Neuron (in vitro differentiated cells): ENCODE measurements around the gene TP63.
"Not testable (repeated sequence)": the region's sequence is repeated elsewhere in the genome, so short reads cannot be mapped to it uniquely, and the experiment has no call there.

Experiments
- H2AFZ ChIP-seq: one replicate; pipeline ENCODE4 v1.6.1; 2013; ENCODE audit warnings: low read depth, mild to moderate bottlenecking, inconsistent platforms, low read length, moderate library complexity
- H3K27me3 ChIP-seq: one replicate; pipeline ENCODE4 v1.6.1; 2013; ENCODE audit warnings: low read length; ENCODE audit not compliant: insufficient read depth
- H3K36me3 ChIP-seq: one replicate; pipeline ENCODE4 v1.6.1; 2013; ENCODE audit warnings: low read length; ENCODE audit not compliant: insufficient read depth
- H3K4me1 ChIP-seq: one replicate; pipeline ENCODE4 v1.6.1; 2013; ENCODE audit warnings: low read length; ENCODE audit not compliant: insufficient read depth
- H3K4me3 ChIP-seq: 2 replicates; pipeline ENCODE4 v1.5.1; 2013; ENCODE audit warnings: mild to moderate bottlenecking, low read length, moderate library complexity
- H3K9me3 ChIP-seq: one replicate; pipeline ENCODE4 v1.6.1; 2013; ENCODE audit warnings: low read length

TP63 gene

DNA sequence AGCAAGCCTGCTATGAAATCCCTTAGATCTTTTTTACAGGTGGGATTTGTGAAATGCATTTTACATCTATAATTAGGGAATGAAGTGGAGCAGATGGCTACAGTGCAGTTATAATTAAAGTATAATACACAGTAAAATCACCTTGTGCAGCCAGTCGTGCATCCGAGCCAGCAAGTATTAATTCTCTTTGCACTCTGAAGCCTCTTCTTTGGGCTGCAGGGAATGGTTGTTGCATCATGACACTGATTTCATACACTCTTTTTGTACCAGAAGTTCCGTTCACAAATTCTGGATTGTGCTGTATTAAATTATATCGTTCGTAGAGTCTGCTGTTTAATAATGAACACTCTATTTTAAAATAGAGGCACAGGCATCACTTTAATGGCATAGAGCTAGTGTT is 28.7 kb upstream of the TP63 start:
- no peaks in the 10 kb centered on the region for H3K27me3 ChIP-seq
- no peaks in the 10 kb centered on the region for H3K9me3 ChIP-seq
- no peak overlapping the region for H2AFZ ChIP-seq
- H3K36me3 ChIP-seq, result no peaks in the 10 kb centered on the region
- H3K4me3 ChIP-seq, result no peak overlapping the region
- no peaks in the 10 kb centered on the region for H3K4me1 ChIP-seq

DNA sequence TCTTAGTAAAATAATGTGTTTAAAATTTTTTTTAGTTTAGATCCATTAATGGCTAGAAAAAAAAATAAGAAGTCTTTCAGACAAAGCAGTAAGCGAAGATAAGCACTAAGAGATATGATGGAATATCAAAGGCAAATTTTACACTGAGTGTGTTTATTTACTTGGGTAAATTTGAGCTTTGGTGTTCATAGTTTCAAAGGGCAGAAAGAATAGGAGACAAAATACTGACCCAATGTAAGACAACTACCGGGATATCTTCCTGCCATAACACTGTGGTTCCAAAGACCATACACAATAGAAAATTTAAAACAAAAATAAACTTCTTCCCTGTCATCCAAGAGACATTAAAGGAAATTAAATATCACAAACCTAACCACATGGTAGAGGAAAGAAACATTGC is 25.5 kb upstream of the TP63 start:
- no peaks in the 10 kb centered on the region for H3K36me3 ChIP-seq
- H3K27me3 ChIP-seq, result no peaks in the 10 kb centered on the region
- H3K9me3 ChIP-seq, result no peaks in the 10 kb centered on the region
- no peak overlapping the region for H3K4me3 ChIP-seq
- no peaks in the 10 kb centered on the region for H3K4me1 ChIP-seq
- no peak overlapping the region for H2AFZ ChIP-seq

DNA sequence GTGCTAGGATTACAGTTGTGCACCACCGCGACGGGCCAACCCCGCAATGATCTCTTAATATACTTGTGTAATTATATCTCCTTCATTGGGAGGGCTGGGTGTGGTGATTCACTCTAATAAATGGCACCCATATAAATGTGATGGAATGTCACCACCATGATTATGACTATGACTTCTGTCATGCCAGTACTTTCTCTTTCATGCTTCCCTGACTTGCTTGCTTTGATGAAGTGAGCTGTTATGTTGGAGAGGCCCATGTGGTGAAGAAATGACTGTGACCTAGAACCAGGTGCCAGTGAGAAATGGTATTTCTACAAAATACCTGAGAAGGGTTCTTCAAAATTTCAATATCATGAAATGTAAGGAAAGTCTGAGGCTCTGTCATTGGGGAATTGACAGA is 24.4 kb upstream of the TP63 start:
- Histone ChIP-seq H3K9me3 (no peaks in the 10 kb centered on the region), H3K27me3 (no peaks in the 10 kb centered on the region), H3K4me3 (no peak overlapping the region), H3K4me1 (no peaks in the 10 kb centered on the region), H2AFZ (no peak overlapping the region), H3K36me3 (no peaks in the 10 kb centered on the region)

DNA sequence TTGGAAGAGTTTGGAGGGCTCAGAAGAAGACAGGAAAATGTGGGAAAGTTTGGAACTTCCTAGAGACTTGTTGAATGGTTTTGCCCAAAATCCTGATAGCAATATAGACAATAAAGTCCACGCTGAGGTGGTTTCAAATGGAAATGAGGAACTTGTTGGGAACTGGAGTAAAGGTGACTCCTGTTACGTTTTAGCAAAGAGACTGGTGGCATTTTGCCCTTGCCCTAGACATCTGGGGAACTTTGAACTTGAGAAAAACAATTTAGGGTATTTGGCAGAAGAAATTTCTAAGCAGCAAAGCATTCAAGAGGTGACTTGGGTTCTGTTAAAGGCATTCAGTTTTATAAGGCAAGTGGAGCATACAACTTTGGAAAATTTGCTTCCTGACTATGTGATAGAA is 18.5 kb upstream of the TP63 start:
- H3K4me1 ChIP-seq, H3K27me3 ChIP-seq, H3K36me3 ChIP-seq, H3K4me3 ChIP-seq, H2AFZ ChIP-seq, H3K9me3 ChIP-seq: not testable (repeated sequence)

DNA sequence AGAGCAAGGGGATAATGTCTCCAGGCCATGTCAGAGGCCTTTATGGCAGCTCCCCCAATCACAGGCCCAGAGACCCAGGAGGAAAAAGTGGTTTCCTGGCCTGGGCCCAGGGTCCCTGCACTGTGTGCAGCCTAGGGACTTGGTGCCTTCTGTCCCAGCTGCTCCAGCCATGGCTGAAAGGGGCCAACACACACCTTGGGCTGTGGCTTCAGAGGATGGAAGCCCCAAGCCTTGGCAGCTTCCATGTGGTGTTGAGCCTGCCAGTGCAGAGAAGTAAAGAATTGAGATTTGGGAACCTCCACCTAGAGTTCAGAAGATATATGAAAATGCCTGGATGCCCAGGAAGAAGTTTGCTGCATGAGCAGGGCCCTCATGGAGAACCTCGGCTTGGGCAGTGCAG is 18.1 kb upstream of the TP63 start:
- Histone ChIP-seq H3K4me1 (no peaks in the 10 kb centered on the region), H3K27me3 (no peaks in the 10 kb centered on the region), H3K4me3 (no peak overlapping the region), H3K9me3 (no peaks in the 10 kb centered on the region), H2AFZ (no peak overlapping the region), H3K36me3 (no peaks in the 10 kb centered on the region)

DNA sequence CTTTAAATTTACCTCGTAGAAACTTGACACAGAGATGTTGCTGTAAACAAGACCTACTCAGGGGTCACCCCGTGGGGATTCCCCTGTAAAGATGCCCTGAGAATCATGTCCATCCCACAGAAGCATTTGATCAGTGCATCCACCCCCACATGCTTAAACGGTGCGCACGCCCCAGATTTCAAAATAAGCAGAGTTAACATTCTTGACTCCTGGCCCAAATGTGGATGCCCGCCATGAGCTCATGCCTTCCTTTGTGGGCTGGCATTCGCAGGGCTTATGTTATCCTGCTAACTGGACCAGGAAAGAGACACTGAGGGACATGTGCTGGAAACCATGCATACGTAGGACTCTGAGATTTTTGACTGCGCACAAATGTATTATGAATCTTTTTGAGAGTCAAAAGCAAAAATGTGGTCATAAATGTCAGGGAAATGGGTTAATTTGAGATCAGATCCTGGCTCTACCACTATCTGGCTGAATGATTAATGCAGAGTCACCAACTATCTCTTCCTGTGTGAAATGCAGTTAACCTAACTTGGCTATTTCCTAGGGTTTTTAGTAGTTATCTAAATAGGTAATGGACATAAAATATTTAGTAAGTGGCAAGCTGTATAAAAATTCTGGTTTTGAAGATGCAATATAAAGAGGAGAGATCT is 9.1 kb upstream of the TP63 start:
- Histone ChIP-seq H3K4me1 (no peaks in the 10 kb centered on the region), H3K4me3 (no peak overlapping the region), H3K36me3 (no peaks in the 10 kb centered on the region), H2AFZ (no peak overlapping the region), H3K9me3 (no peaks in the 10 kb centered on the region), H3K27me3 (no peaks in the 10 kb centered on the region)

DNA sequence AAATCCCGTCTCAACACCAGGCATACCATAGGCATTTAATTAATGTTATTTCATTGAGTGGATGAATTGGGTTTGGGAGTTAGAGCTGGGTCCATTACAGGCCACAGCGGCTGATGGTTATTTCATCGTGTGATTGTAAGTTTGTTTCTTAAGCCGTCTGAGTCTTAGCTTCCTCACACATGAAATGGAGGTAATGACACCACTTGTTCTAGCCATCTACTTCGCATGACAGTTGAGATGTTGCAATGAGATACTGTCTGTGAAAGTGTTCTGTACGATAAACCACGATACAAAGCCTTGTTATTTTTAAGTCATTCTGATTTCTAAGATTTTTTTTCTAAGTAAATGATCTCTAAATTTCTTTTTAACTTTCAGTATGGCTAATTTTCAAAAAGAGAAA is 8.6 kb upstream of the TP63 start:
- Histone ChIP-seq H3K36me3 (no peaks in the 10 kb centered on the region), H2AFZ (no peak overlapping the region), H3K4me3 (no peak overlapping the region), H3K9me3 (no peaks in the 10 kb centered on the region), H3K4me1 (no peaks in the 10 kb centered on the region), H3K27me3 (no peaks in the 10 kb centered on the region)

DNA sequence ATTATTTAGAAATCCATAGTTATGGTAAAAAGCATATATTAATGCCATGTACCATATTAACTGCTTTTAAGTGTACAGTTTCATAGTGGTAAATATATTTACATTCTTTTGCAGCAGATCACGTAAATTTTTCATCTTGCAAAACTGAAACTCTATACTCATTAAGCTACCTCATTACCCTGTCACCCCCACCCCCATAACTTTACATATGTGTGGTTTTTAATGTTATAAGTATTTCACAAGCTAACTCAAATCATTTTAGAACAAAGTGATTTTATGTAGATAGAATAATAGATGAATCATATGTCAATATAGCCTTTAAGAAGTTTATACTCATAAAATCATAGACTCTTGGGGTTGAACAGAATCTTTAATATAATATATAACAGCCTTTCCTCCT is 7.1 kb upstream of the TP63 start:
- H3K4me1 ChIP-seq, result no peaks in the 10 kb centered on the region
- no peak overlapping the region for H2AFZ ChIP-seq
- no peaks in the 10 kb centered on the region for H3K36me3 ChIP-seq
- H3K4me3 ChIP-seq, result no peak overlapping the region
- H3K27me3 ChIP-seq, result no peaks in the 10 kb centered on the region
- no peaks in the 10 kb centered on the region for H3K9me3 ChIP-seq

DNA sequence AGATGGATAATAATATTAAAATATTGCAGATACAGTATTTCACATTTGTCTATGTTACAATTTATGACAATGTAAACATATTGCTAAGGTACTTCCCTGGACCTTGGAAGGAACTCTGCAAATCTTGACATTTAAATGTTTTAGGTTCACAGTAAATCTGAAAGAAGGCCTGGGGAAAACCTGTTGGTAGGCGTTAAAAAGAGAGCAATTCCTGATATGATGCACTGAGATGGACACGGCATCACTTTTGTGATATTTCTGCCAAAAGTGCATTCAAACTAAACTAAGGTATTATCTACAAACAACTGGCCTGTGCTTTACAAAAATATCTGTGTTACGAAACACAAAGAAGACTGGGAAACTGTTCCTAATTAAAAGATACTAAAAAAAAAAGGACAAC is 6.1 kb upstream of the TP63 start:
- no peak overlapping the region for H2AFZ ChIP-seq
- H3K36me3 ChIP-seq, result no peaks in the 10 kb centered on the region
- H3K27me3 ChIP-seq, result no peaks in the 10 kb centered on the region
- H3K4me3 ChIP-seq, result no peak overlapping the region
- no peaks in the 10 kb centered on the region for H3K9me3 ChIP-seq
- no peaks in the 10 kb centered on the region for H3K4me1 ChIP-seq

DNA sequence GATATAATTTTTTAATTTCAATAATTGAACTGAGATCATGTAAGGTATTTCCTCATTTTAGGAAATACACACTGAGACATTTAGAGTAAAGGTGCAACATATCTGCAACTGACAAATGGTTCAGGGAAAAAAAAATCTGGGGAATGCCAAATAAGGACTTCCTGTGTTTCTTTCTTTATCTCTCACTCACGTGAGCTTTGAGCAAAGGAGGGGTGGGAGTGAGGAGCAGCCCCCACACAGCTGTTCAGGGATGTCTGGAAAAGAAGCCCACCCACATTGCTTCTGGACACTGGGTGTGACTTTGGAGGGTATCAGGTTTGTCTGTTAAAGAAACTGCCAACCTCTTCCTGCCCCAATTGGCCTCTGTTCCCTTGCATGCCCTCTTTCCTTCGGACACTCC is 5.6 kb upstream of the TP63 start:
- no peaks in the 10 kb centered on the region for H3K27me3 ChIP-seq
- no peak overlapping the region for H3K4me3 ChIP-seq
- no peaks in the 10 kb centered on the region for H3K36me3 ChIP-seq
- no peak overlapping the region for H2AFZ ChIP-seq
- H3K4me1 ChIP-seq, result no peaks in the 10 kb centered on the region
- H3K9me3 ChIP-seq, result no peaks in the 10 kb centered on the region

DNA sequence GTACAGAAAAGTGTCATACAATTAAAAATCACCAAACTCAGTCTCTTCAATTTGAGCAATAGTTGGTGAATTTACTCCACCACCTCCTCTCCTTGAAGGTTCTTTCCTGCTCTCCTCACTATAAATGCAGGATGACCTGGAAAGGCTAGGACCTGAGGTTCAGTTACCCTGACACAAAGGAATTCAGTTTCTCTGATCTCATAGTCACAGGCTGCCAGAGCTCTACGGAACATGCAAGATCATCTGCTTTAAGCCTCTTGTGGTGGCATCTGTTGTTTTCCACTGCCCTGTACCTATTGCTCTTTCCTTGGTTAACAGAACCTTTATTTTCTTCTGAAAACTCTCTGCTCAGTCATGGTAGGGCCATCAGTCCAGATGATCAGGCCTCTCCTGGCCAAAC is 4.9 kb upstream of the TP63 start:
- Histone ChIP-seq H3K4me1 (no peaks in the 10 kb centered on the region), H3K27me3 (no peaks in the 10 kb centered on the region), H3K9me3 (no peaks in the 10 kb centered on the region), H2AFZ (no peak overlapping the region), H3K36me3 (no peaks in the 10 kb centered on the region), H3K4me3 (no peak overlapping the region)

DNA sequence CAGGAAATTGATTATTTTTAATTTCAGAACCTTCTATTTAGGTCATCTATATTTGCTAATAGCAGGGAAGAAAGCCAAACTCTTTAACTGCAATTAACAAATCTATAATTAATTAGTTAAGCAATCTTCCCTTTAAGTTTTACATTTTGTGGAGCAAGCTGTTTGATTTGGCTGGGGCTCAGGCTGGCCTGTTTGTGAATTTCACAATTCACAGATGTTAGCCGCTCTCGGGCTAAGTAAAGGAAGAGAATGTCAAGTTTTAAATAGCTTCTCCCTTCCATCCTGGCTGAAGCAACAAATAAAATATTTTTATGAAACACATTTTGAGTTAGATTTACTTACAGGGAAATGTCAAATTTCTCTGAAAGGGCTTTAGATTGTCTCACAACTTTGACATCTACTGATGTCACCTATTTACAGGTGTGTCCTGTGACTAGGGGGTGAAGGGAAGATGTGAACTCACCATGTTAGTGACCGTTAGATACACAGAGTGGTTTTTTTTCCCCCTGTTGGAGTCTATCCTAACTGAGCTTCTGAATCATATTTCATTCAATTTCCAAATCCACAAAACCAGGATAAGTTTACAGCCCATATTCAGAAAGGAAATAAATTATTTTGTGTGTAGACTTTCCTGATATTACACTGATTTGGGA is 1.3 kb upstream of the TP63 start:
- Histone ChIP-seq H3K4me3 (no peak overlapping the region), H3K4me1 (no peaks in the 10 kb centered on the region)

DNA sequence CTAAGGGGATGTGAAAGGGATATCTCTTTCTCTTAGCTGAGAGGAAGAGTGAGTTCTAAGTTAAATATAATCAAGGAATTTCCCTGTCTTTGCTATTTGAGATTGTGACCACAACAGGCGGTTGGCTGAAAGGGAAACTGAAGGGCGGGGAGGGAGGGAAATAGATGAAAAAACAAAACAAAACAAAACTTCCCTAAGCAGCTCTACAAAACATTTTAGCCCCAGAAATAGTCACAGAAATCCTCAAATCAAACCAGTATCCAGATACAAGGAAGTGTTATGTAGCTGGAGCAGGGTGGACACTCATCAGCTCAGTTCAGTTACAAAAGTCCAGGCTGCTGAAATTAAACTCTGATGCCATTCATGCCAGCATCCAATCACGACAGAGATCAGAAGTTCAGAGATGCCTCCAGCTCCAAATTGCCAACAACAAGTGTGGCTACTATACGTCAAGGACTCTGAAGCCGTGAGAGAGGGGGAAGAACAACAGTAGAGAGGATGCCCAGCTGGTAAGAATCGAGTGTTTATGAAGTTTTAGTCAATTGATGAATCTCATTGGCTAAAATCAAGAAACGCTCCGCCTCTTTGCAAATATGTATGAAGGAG is 319 bp upstream of the TP63 start:
- no peaks in the 10 kb centered on the region for H3K36me3 ChIP-seq
- H3K27me3 ChIP-seq, result no peaks in the 10 kb centered on the region
- H3K9me3 ChIP-seq, result no peaks in the 10 kb centered on the region
- H3K4me1 ChIP-seq, result no peaks in the 10 kb centered on the region
- no peak overlapping the region for H3K4me3 ChIP-seq
- no peak overlapping the region for H2AFZ ChIP-seq

More for the DNA sequence above, 1.3 kb upstream of the TP63 start:
- Histone ChIP-seq H3K9me3 (no peaks in the 10 kb centered on the region), H2AFZ (no peak overlapping the region), H3K27me3 (no peaks in the 10 kb centered on the region), H3K36me3 (no peaks in the 10 kb centered on the region)

DNA sequence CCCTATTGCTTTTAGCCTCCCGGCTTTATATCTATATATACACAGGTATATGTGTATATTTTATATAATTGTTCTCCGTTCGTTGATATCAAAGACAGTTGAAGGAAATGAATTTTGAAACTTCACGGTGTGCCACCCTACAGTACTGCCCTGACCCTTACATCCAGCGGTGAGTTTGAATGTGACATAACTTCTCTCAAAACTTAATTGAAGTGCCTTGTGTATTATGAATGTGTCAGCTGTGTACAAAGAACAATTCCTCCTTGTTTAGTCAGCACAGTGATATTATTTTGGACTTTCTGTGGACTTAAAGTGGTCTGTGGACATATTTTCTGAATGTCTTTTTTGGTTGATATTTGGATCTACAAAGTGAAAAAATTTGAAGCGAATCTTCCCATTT is 220 bp downstream of the TP63 start:
- no peak overlapping the region for H2AFZ ChIP-seq
- no peaks in the 10 kb centered on the region for H3K27me3 ChIP-seq
- no peak overlapping the region for H3K4me3 ChIP-seq
- H3K9me3 ChIP-seq, result no peaks in the 10 kb centered on the region
- no peaks in the 10 kb centered on the region for H3K4me1 ChIP-seq
- H3K36me3 ChIP-seq, result no peaks in the 10 kb centered on the region
